Coronary artery (tissue), 2 donors: Measurements from ENCODE around the gene ENPP5.
"Not testable (repeated sequence)": the region's sequence is repeated elsewhere in the genome, so short reads cannot be mapped to it uniquely, and the experiment has no call there.

ENCODE experiments used
- DNase-seq: peaks from one replicate; pipeline ENCODE4 v3.0.0-alpha.2; 2017; ENCODE audit warnings: low spot score
- H3K27ac ChIP-seq, 2 donors: fragments of 200-600 bp; sonication (generic); one replicate each; pipeline ENCODE4 v1.5.1; 2016 to 2019
- H3K4me3 ChIP-seq: fragments of 200-600 bp; sonication (generic); 2 replicates; pipeline ENCODE4 v1.5.1; 2016; ENCODE audit warnings: mild to moderate bottlenecking, moderate library complexity
- CTCF ChIP-seq: fragments of 200-600 bp; sonication (generic); IDR thresholded peaks from one replicate; pipeline ENCODE4 v1.5.1; 2019; ENCODE audit warnings: antibody characterized with exemption

ENPP5 gene

GRCh38 chr6:46130666-46131065 is 40.1 kb downstream of the ENPP5 start:
- H3K27ac ChIP-seq = peak overlapping the region; percentile 43 to 66
- no peak for DNase-seq
- no peak for TF ChIP-seq CTCF
- H3K4me3 ChIP-seq = peak overlapping the region; percentile 74

DNA sequence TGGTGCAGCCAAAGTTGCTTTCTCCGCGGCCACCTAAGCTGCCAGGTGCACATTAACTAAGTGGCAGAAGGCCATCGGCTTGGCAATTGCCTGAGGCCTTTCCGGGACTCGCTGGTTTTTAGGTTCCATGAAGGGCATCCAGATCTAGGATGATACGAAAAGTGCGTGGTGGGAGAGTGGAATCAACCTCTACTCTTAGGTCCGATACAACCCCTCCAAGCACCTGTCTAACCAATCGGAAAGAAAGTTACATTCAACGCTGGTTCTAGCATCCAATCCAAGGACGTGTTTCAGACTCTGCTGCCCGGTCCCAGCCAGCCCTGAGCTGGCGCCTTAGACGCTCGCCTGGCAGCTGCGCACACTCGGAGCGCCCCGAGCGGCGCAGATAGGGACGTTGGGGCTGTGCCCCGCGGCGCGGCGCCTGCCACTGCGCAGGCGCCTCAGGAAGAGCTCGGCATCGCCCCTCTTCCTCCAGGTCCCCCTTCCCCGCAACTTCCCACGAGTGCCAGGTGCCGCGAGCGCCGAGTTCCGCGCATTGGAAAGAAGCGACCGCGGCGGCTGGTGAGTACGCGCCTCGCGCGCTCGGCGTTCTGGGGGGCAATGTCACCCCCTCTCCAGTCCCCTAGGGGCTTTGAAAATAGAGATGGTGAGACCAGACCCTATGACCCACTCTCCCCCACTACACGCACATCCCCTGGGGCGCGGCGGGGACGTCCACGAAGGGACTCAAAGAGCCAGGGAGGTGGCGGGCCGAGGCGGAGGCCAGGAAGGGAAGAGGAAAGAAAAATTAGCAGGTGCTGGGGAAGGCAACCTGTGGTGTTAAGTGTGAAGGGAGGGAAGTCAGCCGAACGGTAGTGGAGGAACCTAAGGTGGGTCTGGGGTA is 40.9 kb downstream of the ENPP5 start, which contains the start of gene ENPP4:
Gene ENPP4, plus strand, starts transcription at position 361 of the 883 bp plus-strand sequence. CDS start 9,595 bp downstream, outside the sequence.
- DNase-seq = peak; percentile 95
- peak within 1 kb of the TSS; percentile 66 to 72 for H3K27ac ChIP-seq
- H3K4me3 ChIP-seq = peak within 1 kb of the TSS; percentile 74
- TF ChIP-seq CTCF = no peak

DNA sequence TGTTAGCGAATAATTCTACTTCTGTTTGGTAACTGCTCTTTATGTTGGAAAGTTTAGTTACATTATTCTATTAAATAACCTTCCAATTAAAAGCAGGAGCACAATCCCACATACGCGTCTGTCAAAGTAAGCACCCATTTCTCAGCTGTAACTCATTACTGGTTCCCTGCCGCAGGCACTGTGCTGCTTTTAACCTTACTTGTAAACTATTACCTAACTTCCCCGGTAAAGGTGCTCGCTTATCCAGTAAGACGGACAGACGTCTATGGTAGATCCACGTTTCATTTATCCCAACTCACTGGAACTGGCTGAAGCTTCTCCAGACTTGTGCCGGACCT is 41.5 kb downstream of the ENPP5 start:
- peak overlapping the region in 1 of 2 donors; percentile 62 for H3K27ac ChIP-seq
- no peak for DNase-seq
- TF ChIP-seq CTCF = no peak
- peak overlapping the region; percentile 74 for H3K4me3 ChIP-seq

DNA sequence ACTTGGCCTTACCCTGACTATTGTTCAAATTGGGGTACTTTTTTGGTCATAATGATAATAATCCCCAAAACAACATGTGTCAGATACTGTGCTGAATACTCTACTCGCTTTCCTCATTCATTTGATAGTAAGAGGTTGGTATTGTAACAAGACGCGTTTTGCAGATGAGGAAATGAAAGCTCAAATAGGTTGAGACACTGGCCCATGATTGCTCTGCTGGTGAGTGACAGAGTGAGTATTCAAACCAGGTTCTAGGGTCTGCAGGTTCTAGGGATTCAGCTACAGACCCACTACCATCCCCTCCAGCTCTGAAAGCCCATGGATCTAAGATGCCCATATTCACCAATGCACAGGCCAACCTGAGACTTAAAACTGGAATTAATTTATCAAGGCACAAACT is 42.3 kb downstream of the ENPP5 start:
- peak overlapping the region; percentile 74 for H3K4me3 ChIP-seq
- DNase-seq = no peak
- no peak for TF ChIP-seq CTCF
- no peak overlapping the region for H3K27ac ChIP-seq

DNA sequence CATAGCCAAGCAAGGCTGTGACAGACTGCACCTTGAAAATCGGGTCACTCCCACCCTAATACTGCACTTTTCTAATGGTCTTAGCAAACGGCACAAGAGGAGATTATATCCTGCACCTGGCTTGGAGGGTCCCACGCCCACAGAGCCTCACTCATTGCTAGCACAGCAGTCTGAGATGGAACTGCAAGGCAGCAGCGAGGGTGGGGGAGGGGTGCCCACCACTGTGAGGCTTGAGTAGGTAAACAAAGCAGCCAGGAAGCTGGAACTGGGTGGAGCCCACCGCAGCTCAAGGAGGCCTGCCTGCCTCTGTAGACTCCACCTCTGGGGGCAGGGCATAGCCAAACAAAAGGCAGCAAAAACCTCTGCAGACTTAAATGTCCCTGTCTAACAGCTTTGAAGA is 51.1 kb downstream of the ENPP5 start:
- not testable (repeated sequence) for H3K27ac ChIP-seq, DNase-seq, H3K4me3 ChIP-seq

- no peak overlapping the region for H3K4me3 ChIP-seq
- TF ChIP-seq CTCF = no peak
- no peak for DNase-seq
- no peak overlapping the region for H3K27ac ChIP-seq
Measured at GRCh38 chr6:46118836-46119235, 51.9 kb downstream of the ENPP5 start.

DNA sequence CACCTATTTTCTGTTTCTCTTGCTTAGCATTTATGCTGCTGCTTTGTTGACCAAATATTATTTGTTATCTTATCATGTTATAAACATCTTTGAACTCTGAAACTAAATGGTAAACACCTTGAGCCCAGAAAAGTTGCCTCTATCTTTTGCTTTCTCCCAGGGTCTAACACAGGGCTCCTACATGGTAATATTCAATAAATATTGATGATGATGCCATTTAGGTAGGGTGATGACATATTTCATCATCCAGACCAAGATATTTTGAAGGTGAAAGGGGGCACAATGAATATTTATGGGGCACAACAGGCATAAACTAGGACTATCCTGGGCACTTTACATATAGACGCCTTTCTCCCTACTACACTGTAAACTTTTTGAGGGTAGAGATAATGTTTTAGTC is 52.6 kb downstream of the ENPP5 start:
- Histone ChIP-seq H3K4me3 (no peak overlapping the region), H3K27ac (no peak overlapping the region)
- DNase-seq = no peak
- no peak for TF ChIP-seq CTCF
